ENCODE results near the gene LTO1. TPM values are rescaled to one million over a fixed set of nuclear protein-coding genes. Genes with fewer than 3 reads are reported as not detected.

The LTO1 gene
- total RNA-seq, 2 donors from 2014 or later: 30.5 to 33.2 TPM

DNA sequence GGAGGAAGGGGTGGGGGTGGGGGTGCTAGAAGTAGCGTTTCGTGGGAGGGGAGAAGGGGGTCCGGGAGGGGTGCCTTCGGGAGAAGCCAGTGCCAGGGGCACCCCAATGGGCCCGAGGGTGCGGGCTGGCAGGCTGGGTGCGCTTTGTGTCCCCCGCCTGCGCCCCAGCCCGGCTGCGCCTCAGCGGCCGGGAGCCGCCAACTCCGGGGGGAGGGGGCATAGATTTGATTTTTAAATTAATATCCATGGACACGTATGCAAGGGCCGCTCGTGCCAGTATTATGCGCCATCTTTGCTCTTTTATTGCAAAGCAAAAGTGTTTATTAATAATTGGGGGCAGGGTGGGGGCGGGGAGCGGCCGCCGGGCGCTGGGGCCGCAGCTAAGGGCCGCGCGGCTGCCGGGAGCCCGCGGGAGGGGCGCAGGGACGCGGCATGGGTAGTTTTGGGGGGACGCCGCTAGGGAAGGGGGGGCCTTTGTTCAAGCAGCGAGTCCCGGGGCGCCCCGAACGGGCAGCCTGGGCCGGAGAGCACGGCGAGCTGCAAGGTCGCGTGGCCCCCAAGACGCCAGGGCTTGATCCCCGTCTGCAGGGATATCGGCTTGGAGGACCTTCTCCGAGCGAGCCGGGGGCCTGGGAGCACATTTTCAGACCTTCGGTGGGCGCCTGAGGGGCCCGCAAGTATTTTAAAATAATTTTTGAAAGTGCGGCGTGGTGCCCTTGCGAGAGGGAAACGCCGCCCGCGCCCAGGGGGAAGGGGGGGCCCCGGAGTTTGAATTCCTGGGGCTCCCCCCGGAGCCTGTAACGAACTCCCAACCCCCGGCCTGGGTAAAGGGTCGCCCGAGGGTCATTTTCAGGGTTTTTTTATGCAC, 33.2 kb downstream of the LTO1 start:
- Mint-ChIP-seq H3K36me3 (ENCODE audit: insufficient read depth in 2 of 2) (peaks cover 0 to 2% of the 10 kb centered on the region in 2 donors), H3K4me3 (peak overlapping the region; percentile 77 to 85), H3K27ac (no peak overlapping the region), H3K9me3 (no peaks in the 10 kb centered on the region), H3K4me1 (ENCODE audit: low read depth) (peaks cover 31% of the 10 kb centered on the region), H3K27me3 (ENCODE audit: low read depth) (peaks cover 29% of the 10 kb centered on the region)
- DNase-seq (no peak), ATAC-seq (replicated peaks in 1 of 2) (no peak)

DNA sequence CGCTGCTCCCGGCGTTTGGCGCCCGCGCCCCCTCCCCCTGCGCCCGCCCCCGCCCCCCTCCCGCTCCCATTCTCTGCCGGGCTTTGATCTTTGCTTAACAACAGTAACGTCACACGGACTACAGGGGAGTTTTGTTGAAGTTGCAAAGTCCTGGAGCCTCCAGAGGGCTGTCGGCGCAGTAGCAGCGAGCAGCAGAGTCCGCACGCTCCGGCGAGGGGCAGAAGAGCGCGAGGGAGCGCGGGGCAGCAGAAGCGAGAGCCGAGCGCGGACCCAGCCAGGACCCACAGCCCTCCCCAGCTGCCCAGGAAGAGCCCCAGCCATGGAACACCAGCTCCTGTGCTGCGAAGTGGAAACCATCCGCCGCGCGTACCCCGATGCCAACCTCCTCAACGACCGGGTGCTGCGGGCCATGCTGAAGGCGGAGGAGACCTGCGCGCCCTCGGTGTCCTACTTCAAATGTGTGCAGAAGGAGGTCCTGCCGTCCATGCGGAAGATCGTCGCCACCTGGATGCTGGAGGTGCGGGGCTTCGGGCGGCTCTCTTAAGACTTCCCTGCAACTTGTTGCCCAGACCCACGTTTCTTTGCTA, 34.1 kb downstream of the LTO1 start, which contains the start of gene CCND1:
CCND1 (plus strand) TSS at position 162 of the 587 bp plus-strand sequence; CDS start at position 320, 158 bp downstream.
- peaks cover 31% of the 10 kb centered on the region for H3K4me1 Mint-ChIP-seq (ENCODE audit: low read depth)
- H3K9me3 Mint-ChIP-seq: no peaks in the 10 kb centered on the region
- peak; percentile 45 to 46 for DNase-seq
- peaks cover 31% of the 10 kb centered on the region for H3K27me3 Mint-ChIP-seq (ENCODE audit: low read depth)
- peak; percentile 42 to 47 for ATAC-seq (replicated peaks in 1 of 2)
- peaks cover 0 to 2% of the 10 kb centered on the region in 2 donors for H3K36me3 Mint-ChIP-seq (ENCODE audit: insufficient read depth in 2 of 2)
- H3K4me3 Mint-ChIP-seq: peak within 1 kb of the TSS; percentile 77 to 85
- H3K27ac Mint-ChIP-seq: peak within 1 kb of the TSS; percentile 26

DNA sequence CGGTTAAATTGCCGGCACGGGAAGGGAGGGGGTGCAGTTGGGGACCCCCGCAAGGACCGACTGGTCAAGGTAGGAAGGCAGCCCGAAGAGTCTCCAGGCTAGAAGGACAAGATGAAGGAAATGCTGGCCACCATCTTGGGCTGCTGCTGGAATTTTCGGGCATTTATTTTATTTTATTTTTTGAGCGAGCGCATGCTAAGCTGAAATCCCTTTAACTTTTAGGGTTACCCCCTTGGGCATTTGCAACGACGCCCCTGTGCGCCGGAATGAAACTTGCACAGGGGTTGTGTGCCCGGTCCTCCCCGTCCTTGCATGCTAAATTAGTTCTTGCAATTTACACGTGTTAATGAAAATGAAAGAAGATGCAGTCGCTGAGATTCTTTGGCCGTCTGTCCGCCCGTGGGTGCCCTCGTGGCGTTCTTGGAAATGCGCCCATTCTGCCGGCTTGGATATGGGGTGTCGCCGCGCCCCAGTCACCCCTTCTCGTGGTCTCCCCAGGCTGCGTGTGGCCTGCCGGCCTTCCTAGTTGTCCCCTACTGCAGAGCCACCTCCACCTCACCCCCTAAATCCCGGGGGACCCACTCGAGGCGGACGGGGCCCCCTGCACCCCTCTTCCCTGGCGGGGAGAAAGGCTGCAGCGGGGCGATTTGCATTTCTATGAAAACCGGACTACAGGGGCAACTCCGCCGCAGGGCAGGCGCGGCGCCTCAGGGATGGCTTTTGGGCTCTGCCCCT, 34.7 kb downstream of the LTO1 start:
- Mint-ChIP-seq H3K4me1 (ENCODE audit: low read depth) (peaks cover 31% of the 10 kb centered on the region), H3K9me3 (no peaks in the 10 kb centered on the region), H3K27me3 (ENCODE audit: low read depth) (peaks cover 38% of the 10 kb centered on the region), H3K36me3 (ENCODE audit: insufficient read depth in 2 of 2) (peaks cover 0 to 2% of the 10 kb centered on the region in 2 donors), H3K4me3 (peak overlapping the region; percentile 62 to 63), H3K27ac (no peak overlapping the region)
- DNase-seq (no peak), ATAC-seq (replicated peaks in 1 of 2) (no peak)

DNA sequence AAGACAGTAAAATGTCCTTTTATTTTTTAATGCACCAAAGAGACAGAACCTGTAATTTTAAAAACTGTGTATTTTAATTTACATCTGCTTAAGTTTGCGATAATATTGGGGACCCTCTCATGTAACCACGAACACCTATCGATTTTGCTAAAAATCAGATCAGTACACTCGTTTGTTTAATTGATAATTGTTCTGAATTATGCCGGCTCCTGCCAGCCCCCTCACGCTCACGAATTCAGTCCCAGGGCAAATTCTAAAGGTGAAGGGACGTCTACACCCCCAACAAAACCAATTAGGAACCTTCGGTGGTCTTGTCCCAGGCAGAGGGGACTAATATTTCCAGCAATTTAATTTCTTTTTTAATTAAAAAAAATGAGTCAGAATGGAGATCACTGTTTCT, 35.3 kb downstream of the LTO1 start:
- ATAC-seq (replicated peaks in 1 of 2) (no peak), DNase-seq (no peak)
- H3K27me3 Mint-ChIP-seq (ENCODE audit: low read depth): peaks cover 44% of the 10 kb centered on the region
- peak overlapping the region; percentile 62 to 63 for H3K4me3 Mint-ChIP-seq
- H3K4me1 Mint-ChIP-seq (ENCODE audit: low read depth): peaks cover 31% of the 10 kb centered on the region
- no peak overlapping the region for H3K27ac Mint-ChIP-seq
- peaks cover 0 to 2% of the 10 kb centered on the region in 2 donors for H3K36me3 Mint-ChIP-seq (ENCODE audit: insufficient read depth in 2 of 2)
- no peaks in the 10 kb centered on the region for H3K9me3 Mint-ChIP-seq

GRCh38 chr11:69638941-69639681, 36.0 kb downstream of the LTO1 start:
- no peak for DNase-seq
- no peak overlapping the region for H3K27ac Mint-ChIP-seq
- peaks cover 48% of the 10 kb centered on the region for H3K27me3 Mint-ChIP-seq (ENCODE audit: low read depth)
- H3K9me3 Mint-ChIP-seq: no peaks in the 10 kb centered on the region
- ATAC-seq (replicated peaks in 1 of 2): no peak
- H3K4me3 Mint-ChIP-seq: peak overlapping the region; percentile 36 to 63
- H3K4me1 Mint-ChIP-seq (ENCODE audit: low read depth): peaks cover 31% of the 10 kb centered on the region
- H3K36me3 Mint-ChIP-seq (ENCODE audit: insufficient read depth in 2 of 2): peaks cover 0 to 2% of the 10 kb centered on the region in 2 donors

GRCh38 chr11:69637941-69638871, 36.9 kb downstream of the LTO1 start:
- ATAC-seq (replicated peaks in 1 of 2): no peak
- H3K9me3 Mint-ChIP-seq: no peaks in the 10 kb centered on the region
- peaks cover 54% of the 10 kb centered on the region for H3K27me3 Mint-ChIP-seq (ENCODE audit: low read depth)
- peak overlapping the region; percentile 52 to 74 for H3K4me3 Mint-ChIP-seq
- peaks cover 0 to 2% of the 10 kb centered on the region in 2 donors for H3K36me3 Mint-ChIP-seq (ENCODE audit: insufficient read depth in 2 of 2)
- DNase-seq: no peak
- peaks cover 31% of the 10 kb centered on the region for H3K4me1 Mint-ChIP-seq (ENCODE audit: low read depth)
- H3K27ac Mint-ChIP-seq: no peak overlapping the region

- no peak overlapping the region for H3K27ac Mint-ChIP-seq
- H3K36me3 Mint-ChIP-seq (ENCODE audit: insufficient read depth in 2 of 2): peaks cover 0 to 2% of the 10 kb centered on the region in 2 donors
- no peaks in the 10 kb centered on the region for H3K9me3 Mint-ChIP-seq
- H3K27me3 Mint-ChIP-seq (ENCODE audit: low read depth): peaks cover 62% of the 10 kb centered on the region
- DNase-seq: no peak
- no peak for ATAC-seq (replicated peaks in 1 of 2)
- peaks cover 31% of the 10 kb centered on the region for H3K4me1 Mint-ChIP-seq (ENCODE audit: low read depth)
- H3K4me3 Mint-ChIP-seq: peak overlapping the region in 1 of 2 donors; percentile 51
Observed at GRCh38 chr11:69637198-69637940, 37.8 kb downstream of the LTO1 start.

GRCh38 chr11:69636512-69637197, 38.5 kb downstream of the LTO1 start:
- Mint-ChIP-seq H3K36me3 (ENCODE audit: insufficient read depth in 2 of 2) (peaks cover 0 to 2% of the 10 kb centered on the region in 2 donors), H3K4me1 (ENCODE audit: low read depth) (peaks cover 31% of the 10 kb centered on the region), H3K4me3 (no peak overlapping the region), H3K27me3 (ENCODE audit: low read depth) (peaks cover 66% of the 10 kb centered on the region), H3K27ac (no peak overlapping the region), H3K9me3 (no peaks in the 10 kb centered on the region)
- DNase-seq (no peak), ATAC-seq (replicated peaks in 1 of 2) (no peak)

DNA sequence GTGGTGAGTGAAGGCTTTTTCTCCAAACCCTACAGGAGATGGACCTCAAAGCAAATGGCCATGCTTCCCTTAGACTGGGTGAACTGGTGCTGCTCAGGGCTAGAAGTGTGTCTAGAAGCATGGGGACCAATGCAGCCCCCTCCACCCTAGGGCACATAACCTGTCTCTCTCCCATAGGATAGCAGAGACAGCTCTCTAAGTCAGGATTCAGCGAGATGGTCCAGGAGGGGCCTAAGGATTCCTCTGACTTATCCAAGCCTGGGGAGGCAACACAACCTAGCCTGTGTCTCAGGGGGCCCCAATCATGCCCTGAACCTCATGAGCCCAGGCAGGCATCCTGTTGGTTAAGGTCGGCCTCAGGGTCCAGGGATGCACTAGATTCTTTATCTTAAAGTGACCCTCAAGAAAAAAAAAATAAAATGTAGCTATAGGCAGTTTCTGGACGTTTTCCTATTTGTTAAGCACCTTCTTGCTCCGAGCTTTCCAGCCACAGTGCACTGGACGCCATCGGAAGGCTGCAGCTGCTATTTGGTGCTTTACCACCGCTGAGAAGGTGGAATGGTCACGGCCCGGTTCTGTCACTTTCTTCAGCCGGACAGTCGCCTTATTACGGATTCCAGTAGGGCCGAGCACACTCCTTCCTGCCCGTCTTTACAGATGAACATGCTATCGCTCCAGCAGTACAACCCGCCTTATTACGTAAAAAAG, 39.2 kb downstream of the LTO1 start:
- Mint-ChIP-seq H3K36me3 (ENCODE audit: insufficient read depth in 2 of 2) (peaks cover 0 to under 1% of the 10 kb centered on the region in 2 donors), H3K27ac (no peak overlapping the region), H3K27me3 (ENCODE audit: low read depth) (peaks cover 68% of the 10 kb centered on the region), H3K4me3 (no peak overlapping the region), H3K4me1 (ENCODE audit: low read depth) (peaks cover 27% of the 10 kb centered on the region), H3K9me3 (no peaks in the 10 kb centered on the region)
- no peak for ATAC-seq (replicated peaks in 1 of 2)
- DNase-seq: no peak

DNA sequence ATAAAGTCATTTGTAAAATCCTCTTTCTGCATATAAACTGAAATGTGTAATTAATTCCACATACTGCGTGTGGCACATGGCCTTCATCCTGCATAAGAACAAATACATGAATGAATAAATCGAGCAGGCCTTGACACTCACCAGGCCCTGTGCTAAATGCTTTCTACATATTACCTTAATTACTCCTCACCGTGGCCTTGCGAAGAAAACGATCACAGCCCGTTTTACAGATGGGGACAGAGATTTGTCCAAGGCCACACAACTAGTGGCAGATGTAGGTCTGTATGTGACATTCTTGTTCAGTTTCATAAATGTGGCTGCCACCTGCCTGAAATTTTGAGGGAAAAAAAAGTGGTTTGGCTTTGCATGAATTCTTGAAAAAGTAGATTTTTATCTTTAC, 40.0 kb downstream of the LTO1 start:
- Mint-ChIP-seq H3K27ac (no peak overlapping the region), H3K4me1 (ENCODE audit: low read depth) (peaks cover 20% of the 10 kb centered on the region), H3K36me3 (ENCODE audit: insufficient read depth in 2 of 2) (no peaks in the 10 kb centered on the region), H3K27me3 (ENCODE audit: low read depth) (peaks cover 61% of the 10 kb centered on the region), H3K9me3 (no peaks in the 10 kb centered on the region), H3K4me3 (no peak overlapping the region)
- DNase-seq (no peak), ATAC-seq (replicated peaks in 1 of 2) (no peak)
